Measurements from ENCODE around the gene FBXO28.

- TF ChIP-seq POLR2A (IDR thresholded peaks at IDR 0.05) (no peak), EP300 (IDR thresholded peaks at IDR 0.05) (no peak)
- TF ChIP-seq, protein P1, sequence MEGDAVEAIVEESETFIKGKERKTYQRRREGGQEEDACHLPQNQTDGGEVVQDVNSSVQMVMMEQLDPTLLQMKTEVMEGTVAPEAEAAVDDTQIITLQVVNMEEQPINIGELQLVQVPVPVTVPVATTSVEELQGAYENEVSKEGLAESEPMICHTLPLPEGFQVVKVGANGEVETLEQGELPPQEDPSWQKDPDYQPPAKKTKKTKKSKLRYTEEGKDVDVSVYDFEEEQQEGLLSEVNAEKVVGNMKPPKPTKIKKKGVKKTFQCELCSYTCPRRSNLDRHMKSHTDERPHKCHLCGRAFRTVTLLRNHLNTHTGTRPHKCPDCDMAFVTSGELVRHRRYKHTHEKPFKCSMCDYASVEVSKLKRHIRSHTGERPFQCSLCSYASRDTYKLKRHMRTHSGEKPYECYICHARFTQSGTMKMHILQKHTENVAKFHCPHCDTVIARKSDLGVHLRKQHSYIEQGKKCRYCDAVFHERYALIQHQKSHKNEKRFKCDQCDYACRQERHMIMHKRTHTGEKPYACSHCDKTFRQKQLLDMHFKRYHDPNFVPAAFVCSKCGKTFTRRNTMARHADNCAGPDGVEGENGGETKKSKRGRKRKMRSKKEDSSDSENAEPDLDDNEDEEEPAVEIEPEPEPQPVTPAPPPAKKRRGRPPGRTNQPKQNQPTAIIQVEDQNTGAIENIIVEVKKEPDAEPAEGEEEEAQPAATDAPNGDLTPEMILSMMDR (IDR thresholded peaks at IDR 0.05) = no peak
Measured at GRCh38 chr1:224068458-224069072, 45.3 kb upstream of the FBXO28 start.

Data from stomach (tissue), 4 donors.